Astrocyte of the spinal cord (primary cell): ENCODE measurements around the gene CCDC170.
A peak's percentile ranks its signal among the peaks of the same experiment; 100 is the strongest.
"Not testable (repeated sequence)": the region's sequence is repeated elsewhere in the genome, so short reads cannot be mapped to it uniquely, and the experiment has no call there.

Source experiments
- DNase-seq: peaks from one replicate; pipeline ENCODE4 v3.0.0; 2011; ENCODE audit warnings: low read depth, low spot score
- H3K4me3 ChIP-seq: 2 replicates; pipeline ENCODE4 v1.5.1; 2011; ENCODE audit warnings: low read depth, mild to moderate bottlenecking, low read length, moderate library complexity
- in situ Hi-C: cut with HindIII; loops from 2 replicates; pipeline ENCODE4 v1.10.0; 2017; ENCODE audit warnings: low sequenced_read_pairs
- TF ChIP-seq, protein P1 (sequence below): IDR thresholded peaks from 2 replicates; pipeline ENCODE4 v1.5.1; 2012; ENCODE audit warnings: low read depth, mild to moderate bottlenecking, low read length, inconsistent platforms

Gene CCDC170

DNA sequence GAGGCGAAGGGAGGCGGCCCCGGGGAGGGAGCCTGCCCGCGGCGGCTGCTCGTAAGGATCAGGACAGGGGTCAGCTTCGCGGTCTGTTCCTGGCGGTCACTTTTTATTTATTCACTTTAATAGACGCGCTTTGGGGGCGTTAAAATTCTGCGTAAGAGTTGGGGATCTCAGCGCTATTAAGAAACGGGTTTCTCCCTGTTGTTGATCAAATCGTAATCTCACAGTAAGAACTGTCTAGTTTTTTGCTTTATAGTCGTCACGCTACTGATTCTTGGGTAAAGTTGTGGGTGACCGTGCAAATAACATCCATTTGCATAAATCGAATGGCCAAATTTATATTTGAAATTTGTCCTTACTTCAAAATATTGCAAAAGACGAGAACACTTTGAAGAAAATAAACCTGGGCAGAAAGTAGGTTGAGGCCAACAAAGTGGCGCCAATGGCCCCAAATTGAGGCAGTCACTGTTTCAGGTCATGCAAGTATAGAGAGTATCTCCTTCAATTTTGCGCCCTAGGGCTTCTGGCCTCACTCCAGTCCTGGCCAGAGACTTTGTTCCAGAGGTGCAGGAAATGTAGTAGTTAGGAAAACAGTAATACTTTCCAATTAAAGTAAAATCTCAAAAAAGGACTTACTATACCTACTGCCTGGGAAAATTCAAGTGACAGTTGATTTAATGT lies 40.9 kb upstream of the CCDC170 start:
- DNase-seq: peak; percentile 48
- in situ Hi-C loops: no loop called here
- peak overlapping the region; percentile 96 for H3K4me3 ChIP-seq
- TF ChIP-seq, protein P1, sequence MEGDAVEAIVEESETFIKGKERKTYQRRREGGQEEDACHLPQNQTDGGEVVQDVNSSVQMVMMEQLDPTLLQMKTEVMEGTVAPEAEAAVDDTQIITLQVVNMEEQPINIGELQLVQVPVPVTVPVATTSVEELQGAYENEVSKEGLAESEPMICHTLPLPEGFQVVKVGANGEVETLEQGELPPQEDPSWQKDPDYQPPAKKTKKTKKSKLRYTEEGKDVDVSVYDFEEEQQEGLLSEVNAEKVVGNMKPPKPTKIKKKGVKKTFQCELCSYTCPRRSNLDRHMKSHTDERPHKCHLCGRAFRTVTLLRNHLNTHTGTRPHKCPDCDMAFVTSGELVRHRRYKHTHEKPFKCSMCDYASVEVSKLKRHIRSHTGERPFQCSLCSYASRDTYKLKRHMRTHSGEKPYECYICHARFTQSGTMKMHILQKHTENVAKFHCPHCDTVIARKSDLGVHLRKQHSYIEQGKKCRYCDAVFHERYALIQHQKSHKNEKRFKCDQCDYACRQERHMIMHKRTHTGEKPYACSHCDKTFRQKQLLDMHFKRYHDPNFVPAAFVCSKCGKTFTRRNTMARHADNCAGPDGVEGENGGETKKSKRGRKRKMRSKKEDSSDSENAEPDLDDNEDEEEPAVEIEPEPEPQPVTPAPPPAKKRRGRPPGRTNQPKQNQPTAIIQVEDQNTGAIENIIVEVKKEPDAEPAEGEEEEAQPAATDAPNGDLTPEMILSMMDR: no peak

DNA sequence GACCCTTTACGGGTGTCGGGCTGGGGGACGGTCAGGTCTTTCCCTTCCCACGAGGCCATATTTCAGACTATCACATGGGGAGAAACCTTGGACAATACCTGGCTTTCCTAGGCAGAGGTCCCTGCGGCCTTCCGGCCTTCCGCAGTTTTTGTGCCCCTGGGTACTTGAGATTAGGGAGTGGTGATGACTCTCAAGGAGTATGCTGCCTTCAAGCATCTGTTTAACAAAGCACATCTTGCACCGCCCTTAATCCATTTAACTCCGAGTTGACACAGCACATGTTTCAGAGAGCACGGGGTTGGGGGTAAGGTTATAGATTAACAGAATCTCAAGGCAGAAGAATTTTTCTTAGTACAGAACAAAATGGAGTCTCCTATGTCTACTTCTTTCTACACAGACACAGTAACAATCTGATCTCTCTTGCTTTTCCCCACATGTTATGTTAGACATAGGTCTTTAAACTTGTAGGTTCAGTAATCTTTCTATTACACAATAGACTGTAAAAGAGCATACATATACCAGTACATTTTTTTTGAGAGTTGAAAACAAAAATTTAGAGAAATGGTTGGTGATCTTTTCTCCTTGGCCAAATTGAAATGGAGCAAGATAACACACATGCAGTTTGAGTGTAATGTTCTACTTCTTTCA lies 37.9 kb upstream of the CCDC170 start:
- H3K4me3 ChIP-seq, DNase-seq, in situ Hi-C loops: not testable (repeated sequence)

DNA sequence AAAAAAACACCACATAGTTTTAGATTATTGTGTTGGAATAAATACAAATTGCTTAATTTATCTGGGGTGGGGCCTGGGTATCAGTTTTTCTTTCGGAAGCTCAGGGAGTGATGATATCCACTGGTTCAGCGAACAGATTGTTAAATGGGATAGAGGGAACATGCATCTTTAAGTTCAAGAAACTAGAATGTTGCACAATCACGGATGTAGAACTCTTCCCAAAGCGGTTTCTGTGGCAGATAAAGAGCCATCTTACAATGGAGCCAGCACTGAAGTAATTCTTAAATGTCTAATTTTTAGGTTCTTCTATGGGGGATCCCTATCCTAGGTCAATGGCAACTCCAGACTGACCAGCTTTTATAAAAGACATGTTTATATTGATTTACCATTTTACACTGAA lies 32.1 kb upstream of the CCDC170 start:
- in situ Hi-C loops: no loop called here
- H3K4me3 ChIP-seq: no peak overlapping the region
- no peak for DNase-seq
- TF ChIP-seq, protein P1: no peak

DNA sequence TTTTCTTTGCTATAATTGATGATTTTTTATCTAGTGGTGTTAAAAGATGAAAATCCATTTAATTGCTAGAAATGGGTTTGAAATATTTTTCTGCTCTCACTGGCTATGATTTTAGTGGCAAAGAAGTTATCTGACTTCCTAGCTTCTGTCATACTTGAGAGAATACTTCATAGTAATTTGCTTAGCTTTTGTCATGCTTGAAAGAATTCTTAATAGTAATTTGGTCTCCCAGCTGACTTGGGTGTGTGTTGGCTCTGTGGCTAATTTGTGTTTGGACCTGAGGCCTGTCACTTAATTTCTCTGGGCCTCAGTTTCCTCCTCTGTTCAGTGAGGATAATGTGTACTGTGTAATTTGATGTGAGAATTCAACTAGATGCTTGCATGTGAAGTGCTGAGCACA lies 29.1 kb upstream of the CCDC170 start:
- DNase-seq: no peak
- in situ Hi-C loops: no loop called here
- TF ChIP-seq, protein P1: no peak
- no peak overlapping the region for H3K4me3 ChIP-seq

DNA sequence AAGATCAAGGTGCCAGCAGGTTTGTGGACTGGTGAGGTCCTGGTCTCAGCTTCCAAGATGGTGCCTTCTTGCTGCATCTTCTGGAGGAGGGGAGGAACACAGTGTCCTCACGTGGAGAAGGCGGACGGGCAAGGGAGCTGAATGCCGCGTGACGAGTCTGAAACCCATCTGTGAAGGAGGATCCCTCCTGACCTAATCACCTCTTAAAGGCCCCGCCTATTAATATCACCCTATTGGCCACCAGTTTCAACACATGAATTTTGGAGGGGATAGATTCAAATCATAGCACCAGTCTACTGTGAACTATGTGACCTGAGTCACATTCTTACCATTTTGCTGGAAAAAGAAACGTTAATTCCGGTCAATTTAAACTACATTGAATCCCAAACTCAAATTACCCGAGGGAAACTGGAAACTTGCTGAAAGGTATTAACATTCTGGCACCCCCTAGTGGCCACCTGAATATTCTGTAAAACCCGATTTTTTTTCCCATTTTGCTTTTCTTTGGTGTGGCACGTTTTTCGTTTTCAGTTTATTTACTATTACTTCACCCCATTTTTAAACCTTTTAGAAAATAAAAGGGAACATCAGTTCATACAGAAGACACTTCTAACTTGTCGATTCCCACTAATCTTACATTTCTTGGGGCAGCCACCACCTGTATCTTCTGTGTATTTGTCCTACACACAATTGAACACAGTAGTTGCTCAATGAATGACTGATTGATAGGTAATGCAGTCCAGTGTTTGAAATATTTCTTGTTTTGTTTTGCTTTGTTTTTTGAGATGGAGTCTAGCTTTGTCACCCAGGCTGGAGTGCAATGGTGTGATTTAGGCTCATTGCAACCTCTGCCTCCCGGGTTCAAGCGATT lies 17.9 kb upstream of the CCDC170 start:
- DNase-seq: peak; percentile 58
- TF ChIP-seq, protein P1: peak; percentile 68
- in situ Hi-C loops: no loop called here
- no peak overlapping the region for H3K4me3 ChIP-seq

DNA sequence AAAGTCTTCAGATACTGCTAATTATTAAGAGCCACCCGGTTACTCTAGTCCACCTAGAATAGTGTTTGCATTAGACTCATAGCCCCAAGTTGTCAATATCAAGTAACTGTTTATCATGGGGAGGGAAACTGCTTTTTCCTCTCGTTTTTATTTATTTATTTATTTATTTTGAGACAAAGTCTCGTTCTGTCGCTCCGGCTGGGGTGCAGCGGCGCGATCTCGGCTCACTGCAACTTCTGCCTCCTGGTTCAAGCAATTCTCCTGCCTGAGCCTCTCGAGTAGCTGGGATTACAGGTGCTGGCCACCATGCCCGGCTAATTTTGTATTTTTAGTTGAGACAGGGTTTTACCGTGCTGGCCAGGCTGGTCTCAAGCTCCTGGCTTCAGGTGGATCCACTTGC lies 16.1 kb upstream of the CCDC170 start:
- TF ChIP-seq, protein P1: no peak
- DNase-seq: no peak
- in situ Hi-C loops: no loop called here
- H3K4me3 ChIP-seq: no peak overlapping the region
